Right lobe of liver (tissue), 6 donors: Measurements from ENCODE around the gene BMP2K. TPM values are rescaled to one million over a fixed set of nuclear protein-coding genes. Genes with fewer than 3 reads are reported as not detected.

Experiments used
- ATAC-seq, 4 donors: fragments of 200-7000 bp; cut with Tn5 transposase; one replicate each; pipeline ENCODE4 v1.9.1; 2020; ENCODE audit warnings: mild to moderate bottlenecking in 4 of 4, moderate library complexity in 4 of 4
- DNase-seq, 3 donors: peaks; one replicate each; pipeline ENCODE4 v3.0.0-alpha.2; 2020
- H3K27ac ChIP-seq, 3 donors: fragments of 200-600 bp; one replicate each; pipeline ENCODE4 v1.8.0; 2022
- H3K27me3 ChIP-seq, 2 donors: fragments of 200-600 bp; one replicate each; pipeline ENCODE4 v1.8.0; 2022
- H3K36me3 ChIP-seq, 4 donors: fragments of 200-600 bp; sonication (generic) in 1 of 4; one replicate each; pipeline versions ENCODE4 v1.5.1 to v1.8.0; 2017 to 2022; ENCODE audit warnings: control low read depth in 1 of 4
- H3K4me1 ChIP-seq, 4 donors: fragments of 200-600 bp; sonication (generic) in 1 of 4; one replicate each; pipeline versions ENCODE4 v1.5.1 to v1.8.0; 2017 to 2022; ENCODE audit warnings: control low read depth in 1 of 4
- H3K4me3 ChIP-seq, 3 donors: fragments of 200-600 bp; one replicate each; pipeline ENCODE4 v1.8.0; 2022
- H3K9me3 ChIP-seq, 4 donors: fragments of 200-600 bp; sonication (generic) in 1 of 4; one replicate each; pipeline versions ENCODE4 v1.5.1 to v1.8.0; 2017 to 2022; ENCODE audit warnings: control low read depth in 1 of 4
- POLR2A ChIP-seq: fragments of 450-650 bp; IDR thresholded peaks from one replicate; pipeline ENCODE4 v1.6.1; 2017; ENCODE audit warnings: antibody characterized with exemption, mild to moderate bottlenecking
- WGBS: methylation state at CpG from one replicate; pipeline ENCODE4 v1.1.6; 2018; ENCODE audit warnings: low coverage, low lambda C conversion rate; ENCODE audit not compliant: insufficient coverage; ENCODE audit errors: missing lambda C conversion rate; 5-methylcytosine and 5-hydroxymethylcytosine counted together
- intact Hi-C, 2 donors: fragments of 100-400 bp; cut with DNase I; formaldehyde crosslinking; loops; one replicate each; pipeline versions ENCODE4 v1.11.2 to v1.14.1; 2022
- microRNA-seq, 2 donors: library from miRNA; unstranded; fragments of <30 nt; microRNA quantifications; one replicate each; pipeline ENCODE4, GENCODE V29; 2019 to 2020
- small RNA-seq, 2 experiments: library from RNA; depleted of rRNA; stranded (forward); fragments of <200 nt; gene quantifications; one replicate each; pipeline ENCODE3, GENCODE V24; 2016
- total RNA-seq, 6 experiments: library from RNA; depleted of rRNA in 2 of 6; stranded (reverse); fragments of >200 nt in 2 of 6; fragmentation: NEBNext Ultra II Directional in 3 of 6; extraction: Animal tissue kit (Norgen Biotek cat#: 25700) in 3 of 6; gene quantifications; one replicate each; pipeline versions ENCODE4 v1.1.0 to v1.2.4, GENCODE V29; 2016 to 2023
- TF ChIP-seq, protein P1 (sequence below), 4 donors: fragments of 200-600 bp in 3 of 4; fragments of 450-650 bp in 1 of 4; IDR thresholded peaks; one replicate each; pipeline versions ENCODE4 v1.5.1 to v1.8.0; 2016 to 2022; ENCODE audit warnings: antibody characterized with exemption in 4 of 4, mild to moderate bottlenecking in 2 of 4
- donor health status: DM: no; HTN: yes; CAD: no.
- donor health status: DM: no; HTN: no; CAD: no.
- donor health status: DM: no; HTN: no; CAD: no.
- donor health status: DM: no; HTN: yes; CAD: no.
- donor health status: DM: no; HTN: yes; CAD: no.

The BMP2K gene
- total RNA-seq, 6 experiments from 2014 or later: 13.1 to 23.3 (median 18.2) TPM

DNA sequence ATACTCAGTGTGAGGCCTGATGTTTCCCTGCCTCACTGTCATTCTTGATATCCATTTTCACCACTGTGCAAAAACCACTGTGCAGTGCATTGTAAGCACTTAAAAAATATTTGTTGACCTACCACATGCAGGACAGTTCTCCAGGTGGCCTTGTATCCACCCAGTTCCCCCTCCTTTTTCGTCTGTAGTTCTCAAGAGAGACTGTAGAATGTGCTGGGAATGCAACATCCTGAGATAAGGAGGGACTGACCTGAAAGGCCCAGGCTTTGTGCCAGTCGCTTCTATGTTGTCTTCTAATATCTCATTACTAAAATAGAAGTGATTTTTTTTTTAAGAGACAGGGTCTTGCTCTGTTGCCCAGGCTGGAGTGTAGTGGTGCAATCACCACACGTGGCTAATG, 184.8 kb downstream of the BMP2K start:
- no peaks in the 10 kb centered on the region for H3K9me3 ChIP-seq
- ATAC-seq (no peak), DNase-seq (no peak)
- no peaks in the 10 kb centered on the region for H3K4me1 ChIP-seq
- H3K27ac ChIP-seq: no peak overlapping the region
- no peaks in the 10 kb centered on the region for H3K36me3 ChIP-seq
- no peaks in the 10 kb centered on the region for H3K27me3 ChIP-seq
- no peak for TF ChIP-seq POLR2A
- TF ChIP-seq, protein P1, sequence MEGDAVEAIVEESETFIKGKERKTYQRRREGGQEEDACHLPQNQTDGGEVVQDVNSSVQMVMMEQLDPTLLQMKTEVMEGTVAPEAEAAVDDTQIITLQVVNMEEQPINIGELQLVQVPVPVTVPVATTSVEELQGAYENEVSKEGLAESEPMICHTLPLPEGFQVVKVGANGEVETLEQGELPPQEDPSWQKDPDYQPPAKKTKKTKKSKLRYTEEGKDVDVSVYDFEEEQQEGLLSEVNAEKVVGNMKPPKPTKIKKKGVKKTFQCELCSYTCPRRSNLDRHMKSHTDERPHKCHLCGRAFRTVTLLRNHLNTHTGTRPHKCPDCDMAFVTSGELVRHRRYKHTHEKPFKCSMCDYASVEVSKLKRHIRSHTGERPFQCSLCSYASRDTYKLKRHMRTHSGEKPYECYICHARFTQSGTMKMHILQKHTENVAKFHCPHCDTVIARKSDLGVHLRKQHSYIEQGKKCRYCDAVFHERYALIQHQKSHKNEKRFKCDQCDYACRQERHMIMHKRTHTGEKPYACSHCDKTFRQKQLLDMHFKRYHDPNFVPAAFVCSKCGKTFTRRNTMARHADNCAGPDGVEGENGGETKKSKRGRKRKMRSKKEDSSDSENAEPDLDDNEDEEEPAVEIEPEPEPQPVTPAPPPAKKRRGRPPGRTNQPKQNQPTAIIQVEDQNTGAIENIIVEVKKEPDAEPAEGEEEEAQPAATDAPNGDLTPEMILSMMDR (IDR thresholded peaks at IDR 0.05): no peak
- no peak overlapping the region for H3K4me3 ChIP-seq
- intact Hi-C loops: no loop called here
- WGBS: 38% methylated on average over 3 of the region's 3 CpGs

Small RNA genes lying within 50 kb of the gene (microRNA-seq; reads per million reads assigned to microRNA genes)
- gene MIR5096: 0 reads per million in 2 donors

Small RNA genes lying within 50 kb of the gene (small RNA-seq; reads per million reads assigned to genes)
- gene AC098818.1: 0 reads per million in 2 experiments
- gene MIR5096: 0 reads per million in 2 experiments
- gene RN7SL127P: 0 reads per million in 2 experiments

Other genes with a start within 250 kb of the BMP2K start
- gene ANXA3, start 224.6 kb upstream of the BMP2K start, total RNA-seq: 1 to 10 TPM in 5 of 6 experiments, under 1 TPM in 1; 0.95 to 3.4 (median 2.0) TPM
- 10 to 100 TPM in 1 of 6 experiments, 1 to 10 TPM in 5; 5.0 to 10.2 (median 7.2) TPM for gene PAQR3, start 163.1 kb downstream of the BMP2K start, total RNA-seq